ENCODE measurements around the gene TRIM34. TPM values are rescaled to one million over a fixed set of nuclear protein-coding genes. Genes with fewer than 3 reads are reported as not detected.

The TRIM34 gene
- total RNA-seq, 1 donor from 2014 or later: 25.9 TPM

GRCh38 chr11:5621580-5621979, 3.2 kb upstream of the TRIM34 start:
- intact Hi-C loops (cut with micrococcal nuclease): loop anchor here (10.0 kb wide), 2 partner anchors 853 to 1893 kb away; partner anchors contain the start of genes PPFIBP2 and TRIM3
- Mint-ChIP-seq H3K4me1 (peaks cover 27% of the 10 kb centered on the region), H3K36me3 (ENCODE audit: low read depth) (peaks cover 4% of the 10 kb centered on the region), H3K27me3 (no peaks in the 10 kb centered on the region), H3K27ac (no peak overlapping the region), H3K4me3 (no peak overlapping the region), H3K9me3 (no peaks in the 10 kb centered on the region)
- ATAC-seq (ENCODE audit: low read depth) (no peak), DNase-seq (no peak)
- ChIA-PET POLR2A (interaction anchor here (1.5 kb wide), 1 partner anchor 10 kb away, joined by 3 read pairs; no protein-coding TSS in a partner anchor), CTCF (no interaction called here)
- no peak for TF ChIP-seq CTCF (IDR thresholded peaks at IDR 0.05)

GRCh38 chr11:5622802-5623201, 2.0 kb upstream of the TRIM34 start:
- no peak overlapping the region for H3K27ac Mint-ChIP-seq
- no peak for TF ChIP-seq CTCF (IDR thresholded peaks at IDR 0.05)
- H3K4me3 Mint-ChIP-seq: no peak overlapping the region
- H3K36me3 Mint-ChIP-seq (ENCODE audit: low read depth): peaks cover 5% of the 10 kb centered on the region
- ChIA-PET POLR2A (interaction anchor here (0.7 kb wide), 1 partner anchor 1874 kb away, joined by 7 read pairs; no protein-coding TSS in a partner anchor), CTCF (no interaction called here)
- H3K4me1 Mint-ChIP-seq: peaks cover 40% of the 10 kb centered on the region
- no peak for ATAC-seq (ENCODE audit: low read depth)
- DNase-seq: no peak
- H3K9me3 Mint-ChIP-seq: no peaks in the 10 kb centered on the region
- intact Hi-C loops (cut with micrococcal nuclease): loop anchor here (10.0 kb wide), 2 partner anchors 852 to 1892 kb away; partner anchors contain the start of genes PPFIBP2 and TRIM3
- no peaks in the 10 kb centered on the region for H3K27me3 Mint-ChIP-seq

GRCh38 chr11:5625281-5625680, 480 bp downstream of the TRIM34 start:
- Mint-ChIP-seq H3K4me3 (peak overlapping the region; percentile 94), H3K27me3 (no peaks in the 10 kb centered on the region), H3K27ac (peak overlapping the region; percentile 96), H3K4me1 (peaks cover 49% of the 10 kb centered on the region), H3K9me3 (no peaks in the 10 kb centered on the region), H3K36me3 (ENCODE audit: low read depth) (peaks cover 14% of the 10 kb centered on the region)
- no peak for ATAC-seq (ENCODE audit: low read depth)
- intact Hi-C loops (cut with micrococcal nuclease): loop anchor here (1.0 to 10.0 kb wide), 4 partner anchors 59 to 1890 kb away; partner anchors contain the start of genes FHIP1B, PPFIBP2 and TRIM3
- TF ChIP-seq CTCF (IDR thresholded peaks at IDR 0.05): no peak
- ChIA-PET POLR2A (interaction anchor here (0.5 to 3.0 kb wide), 5 partner anchors 11 to 190 kb away, joined by 3 to 21 read pairs (median 3); partner anchors contain the start of gene TRIM22), CTCF (interaction anchor here (1.3 kb wide), 1 partner anchor 64 kb away, joined by 4 read pairs; the partner anchor contains the start of gene TRIM22)
- no peak for DNase-seq

- H3K27me3 Mint-ChIP-seq: no peaks in the 10 kb centered on the region
- DNase-seq: no peak
- H3K4me3 Mint-ChIP-seq: peak overlapping the region; percentile 94
- TF ChIP-seq CTCF (IDR thresholded peaks at IDR 0.05): no peak
- H3K27ac Mint-ChIP-seq: peak overlapping the region; percentile 96
- ChIA-PET POLR2A (interaction anchor here (3.0 kb wide), 1 partner anchor 64 kb away, joined by 21 read pairs; the partner anchor contains the start of gene TRIM22), CTCF (no interaction called here)
- H3K9me3 Mint-ChIP-seq: no peaks in the 10 kb centered on the region
- intact Hi-C loops (cut with micrococcal nuclease): loop anchor here (5.0 to 10.0 kb wide), 3 partner anchors 606 to 1889 kb away; partner anchors contain the start of genes FHIP1B, PPFIBP2 and TRIM3
- H3K4me1 Mint-ChIP-seq: peaks cover 56% of the 10 kb centered on the region
- peaks cover 14% of the 10 kb centered on the region for H3K36me3 Mint-ChIP-seq (ENCODE audit: low read depth)
- no peak for ATAC-seq (ENCODE audit: low read depth)
Observed at GRCh38 chr11:5626196-5626595, 1.4 kb downstream of the TRIM34 start.

- peaks cover 45% of the 10 kb centered on the region for H3K36me3 Mint-ChIP-seq (ENCODE audit: low read depth)
- H3K4me1 Mint-ChIP-seq: peaks cover 56% of the 10 kb centered on the region
- intact Hi-C loops (cut with micrococcal nuclease): no loop called here
- no peaks in the 10 kb centered on the region for H3K27me3 Mint-ChIP-seq
- POLR2A ChIA-PET: interaction anchor here (0.8 to 2.8 kb wide), 5 partner anchors 10 to 64 kb away, joined by 3 to 13 read pairs (median 4); partner anchors contain the start of genes TRIM22 and TRIM5
- peak overlapping the region; percentile 69 for H3K4me3 Mint-ChIP-seq
- CTCF ChIA-PET: interaction anchor here (0.6 to 1.3 kb wide), 3 partner anchors 14 to 58 kb away, joined by 3 to 4 read pairs (median 3); partner anchors contain the start of genes TRIM22 and TRIM5
- peak overlapping the region; percentile 94 for H3K27ac Mint-ChIP-seq
- no peak for ATAC-seq (ENCODE audit: low read depth)
- no peaks in the 10 kb centered on the region for H3K9me3 Mint-ChIP-seq
- no peak for DNase-seq
- no peak for TF ChIP-seq CTCF (IDR thresholded peaks at IDR 0.05)
Observed at GRCh38 chr11:5631417-5631816, 6.6 kb downstream of the TRIM34 start.

Data from activated B cell treated with CpG ODN at 0.5 μM for 24 hours (primary cell).